ENCODE measurements around the gene LIFR.
"Not testable (repeated sequence)": the region's sequence is repeated elsewhere in the genome, so short reads cannot be mapped to it uniquely, and the experiment has no call there.

The LIFR gene

DNA sequence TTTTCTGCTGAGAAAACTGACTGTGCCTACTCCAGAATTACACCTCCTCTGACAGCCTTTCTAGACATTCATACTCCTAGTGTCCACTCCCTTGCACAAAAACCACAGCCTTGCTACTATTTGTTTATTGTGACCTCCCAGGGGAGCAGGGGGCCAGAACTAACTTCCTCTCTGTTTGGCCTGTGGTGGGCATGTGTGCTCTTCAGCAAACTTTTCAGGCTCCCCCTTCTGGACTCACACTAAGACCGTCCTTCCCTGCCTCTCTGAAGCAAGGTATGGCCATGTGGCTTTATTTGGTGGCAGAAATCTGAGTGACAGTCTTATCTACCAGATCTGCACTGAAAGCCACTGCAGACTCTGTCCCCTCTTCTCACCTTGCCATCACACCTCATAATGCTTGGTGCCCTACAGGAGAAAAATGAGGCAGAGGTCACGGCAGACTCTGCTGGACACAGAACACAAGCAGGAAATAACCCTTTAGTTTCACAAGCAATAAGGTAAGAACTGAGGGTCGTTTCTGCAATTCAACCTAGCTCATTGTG, 28.2 kb downstream of the LIFR start:
- no peak for DNase-seq (ENCODE audit: insufficient read length, low spot score)
- peak; percentile 67 for FAIRE-seq

DNA sequence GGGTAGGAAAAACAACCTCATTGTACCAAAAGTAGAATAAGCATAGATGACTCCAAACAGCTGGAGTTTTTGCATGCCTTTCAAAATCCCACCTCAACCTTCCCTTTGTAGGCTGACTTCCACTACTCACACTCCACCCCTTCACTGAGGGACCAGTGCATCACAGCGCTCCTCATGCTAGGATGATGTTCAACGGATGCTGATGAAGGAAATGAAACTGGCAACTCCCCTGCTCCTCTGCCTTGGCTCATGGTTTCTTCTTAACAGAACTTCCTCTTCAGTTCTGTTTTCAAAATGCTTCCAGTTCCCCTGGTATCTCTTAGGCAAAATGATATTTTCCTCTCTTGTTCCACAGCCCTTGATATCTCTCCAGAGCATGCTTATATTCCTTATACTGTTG, 29.0 kb downstream of the LIFR start:
- DNase-seq (ENCODE audit: insufficient read length, low spot score) (no peak), FAIRE-seq (peak; percentile 54)

DNA sequence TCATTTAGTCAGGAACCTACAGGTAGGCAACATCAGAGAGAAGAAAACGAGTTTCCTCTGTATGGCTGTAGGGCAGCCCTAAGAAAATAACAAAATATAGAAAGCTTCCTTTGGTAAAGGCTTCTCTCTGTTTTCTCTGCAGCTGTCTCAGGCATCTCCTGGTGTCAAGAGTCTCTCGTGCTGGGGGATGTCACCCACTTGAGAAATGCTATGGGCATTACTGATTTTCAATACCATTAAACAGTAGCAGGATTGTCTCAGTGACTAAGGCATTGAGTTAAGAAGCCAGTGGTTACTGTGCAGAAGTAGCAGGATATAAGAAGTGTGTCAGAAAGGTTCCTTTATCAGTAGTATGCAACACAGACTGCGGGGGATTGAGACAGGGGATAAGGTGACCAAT, 32.4 kb downstream of the LIFR start:
- DNase-seq (ENCODE audit: insufficient read length, low spot score) (no peak), FAIRE-seq (peak; percentile 26)

DNA sequence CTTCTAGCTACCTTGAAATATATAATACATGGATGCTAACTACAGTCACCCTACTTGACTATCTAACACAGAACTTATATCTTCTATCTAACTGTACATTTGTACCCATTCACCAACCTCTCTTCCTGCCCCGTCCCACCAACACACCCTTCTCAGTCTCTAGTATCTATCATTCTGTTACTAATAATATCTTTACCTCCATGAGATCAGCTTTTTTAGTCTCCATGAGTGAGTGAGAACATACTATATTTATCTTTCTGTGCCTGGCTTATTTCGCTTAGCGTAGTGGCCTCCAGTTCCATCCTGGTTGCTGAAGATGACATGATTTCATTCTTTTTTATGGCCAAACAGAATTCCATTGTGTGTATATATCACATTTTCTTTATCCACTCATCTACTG, 37.0 kb downstream of the LIFR start:
- FAIRE-seq: no peak

DNA sequence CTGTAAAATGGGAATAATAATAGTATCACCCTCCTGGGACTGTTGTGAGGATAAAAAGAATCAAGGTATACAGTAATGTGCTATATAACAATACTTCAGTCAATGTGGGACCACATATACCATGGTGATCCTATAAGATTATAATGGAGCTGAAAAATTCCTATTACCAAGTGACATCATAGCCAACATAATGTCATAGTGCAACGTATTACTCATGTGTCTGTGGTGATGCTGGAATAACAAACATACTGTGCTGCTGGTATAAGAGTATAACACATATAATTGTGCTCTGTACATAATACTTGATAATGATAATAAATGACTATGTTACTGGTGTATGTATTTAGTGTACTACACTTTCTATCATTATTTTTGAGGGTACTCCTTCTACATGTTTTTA, 38.1 kb downstream of the LIFR start:
- FAIRE-seq: peak; percentile 82
- no peak for DNase-seq (ENCODE audit: insufficient read length, low spot score)

More for the DNA sequence above, 37.0 kb downstream of the LIFR start:
- no peak for DNase-seq (ENCODE audit: insufficient read length, low spot score)

DNA sequence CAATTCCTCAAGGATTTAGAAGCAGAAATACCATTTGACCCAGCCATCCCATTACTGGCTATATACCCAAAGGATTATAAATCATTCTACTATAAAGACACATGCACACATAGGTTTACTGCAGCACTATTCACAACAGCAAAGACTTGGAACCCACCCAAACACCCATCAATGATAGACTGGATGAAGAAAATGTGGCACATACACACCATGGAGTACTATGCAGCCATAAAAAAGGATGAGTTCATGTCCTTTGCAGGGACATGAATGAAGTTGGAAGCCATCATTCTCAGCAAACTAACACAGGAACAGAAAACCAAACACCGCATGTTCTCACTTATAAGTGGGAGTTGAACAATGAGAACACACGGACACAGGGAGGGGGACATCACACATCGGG, 39.8 kb downstream of the LIFR start:
- not testable (repeated sequence) for FAIRE-seq; DNase-seq (ENCODE audit: insufficient read length, low spot score)

DNA sequence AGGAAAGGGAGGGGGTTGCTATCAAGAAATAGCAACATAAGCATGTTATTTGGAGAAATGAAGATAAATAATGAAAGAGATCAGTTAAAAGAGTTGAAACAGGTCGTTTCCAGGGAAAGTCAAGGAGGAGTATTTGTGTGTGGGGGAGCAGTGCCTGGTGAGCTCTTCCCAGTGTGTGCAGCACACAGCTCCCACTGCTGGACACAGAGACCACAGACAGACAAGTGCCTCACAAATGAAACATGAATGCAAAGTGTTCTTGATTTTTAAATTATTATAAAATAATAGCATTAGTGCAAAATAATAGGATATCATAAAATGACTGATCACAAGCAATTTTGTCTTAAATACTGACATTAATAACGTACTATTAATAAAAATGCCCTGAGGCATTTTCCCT, 40.8 kb downstream of the LIFR start:
- FAIRE-seq (peak; percentile 33), DNase-seq (ENCODE audit: insufficient read length, low spot score) (peak; percentile 56)

DNA sequence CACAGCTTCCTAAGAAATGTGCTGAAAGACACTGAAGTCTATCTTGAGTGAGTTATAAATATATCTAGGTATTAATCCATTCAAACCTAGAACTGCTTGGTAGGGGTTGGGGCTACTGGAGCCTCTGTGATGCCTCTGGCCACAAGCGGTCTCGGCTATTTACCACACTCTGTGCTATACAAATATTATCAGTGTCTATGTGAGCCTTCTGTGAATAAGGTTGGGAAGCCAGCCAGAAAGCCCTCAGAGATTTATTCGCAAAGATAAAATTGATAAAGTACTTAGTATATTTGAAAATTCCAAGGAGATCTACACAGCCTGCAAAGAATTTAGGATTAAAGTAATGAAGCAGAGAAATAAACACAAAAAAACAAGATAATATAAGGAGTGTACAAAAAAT, 41.4 kb downstream of the LIFR start:
- no peak for DNase-seq (ENCODE audit: insufficient read length, low spot score)
- FAIRE-seq: no peak

DNA sequence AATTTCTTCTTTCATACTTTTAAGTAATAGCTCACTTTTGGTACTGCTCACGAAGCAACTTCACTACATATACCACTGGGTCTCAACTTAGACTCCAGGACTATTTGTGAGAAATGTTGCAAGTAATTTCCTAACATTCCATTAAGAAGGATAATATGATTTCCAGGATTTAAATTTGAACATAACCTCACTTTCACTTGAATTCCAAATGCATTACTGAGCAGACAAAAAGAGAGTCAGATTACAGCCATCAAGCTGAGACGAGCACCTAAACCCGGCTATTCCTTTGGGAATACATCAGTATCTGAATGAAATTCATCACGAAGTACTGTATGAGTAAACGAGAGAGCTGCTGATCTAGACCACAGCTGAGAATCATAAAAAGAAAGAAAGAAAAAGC, 47.3 kb downstream of the LIFR start:
- DNase-seq (ENCODE audit: insufficient read length, low spot score): peak; percentile 75
- FAIRE-seq: peak; percentile 83

DNA sequence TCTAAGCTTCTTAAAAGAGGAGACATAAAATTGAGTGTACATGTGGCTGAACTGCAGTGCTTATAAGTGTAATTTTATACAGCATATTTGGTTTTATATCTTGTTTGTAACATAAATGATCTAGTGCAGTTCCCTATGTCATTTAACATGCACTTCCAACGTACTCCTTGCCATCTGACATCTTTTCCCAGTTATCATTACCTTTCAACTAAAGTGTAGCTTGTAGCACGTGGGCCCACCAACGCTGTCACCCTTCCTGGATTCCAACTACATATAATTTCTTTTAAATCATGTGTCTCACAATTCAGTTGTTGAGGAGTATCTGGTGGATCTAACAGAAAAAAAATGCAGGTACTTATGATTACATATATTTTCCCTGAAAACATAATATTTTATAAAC, 50.1 kb downstream of the LIFR start:
- FAIRE-seq (peak; percentile 20), DNase-seq (ENCODE audit: insufficient read length, low spot score) (no peak)

DNA sequence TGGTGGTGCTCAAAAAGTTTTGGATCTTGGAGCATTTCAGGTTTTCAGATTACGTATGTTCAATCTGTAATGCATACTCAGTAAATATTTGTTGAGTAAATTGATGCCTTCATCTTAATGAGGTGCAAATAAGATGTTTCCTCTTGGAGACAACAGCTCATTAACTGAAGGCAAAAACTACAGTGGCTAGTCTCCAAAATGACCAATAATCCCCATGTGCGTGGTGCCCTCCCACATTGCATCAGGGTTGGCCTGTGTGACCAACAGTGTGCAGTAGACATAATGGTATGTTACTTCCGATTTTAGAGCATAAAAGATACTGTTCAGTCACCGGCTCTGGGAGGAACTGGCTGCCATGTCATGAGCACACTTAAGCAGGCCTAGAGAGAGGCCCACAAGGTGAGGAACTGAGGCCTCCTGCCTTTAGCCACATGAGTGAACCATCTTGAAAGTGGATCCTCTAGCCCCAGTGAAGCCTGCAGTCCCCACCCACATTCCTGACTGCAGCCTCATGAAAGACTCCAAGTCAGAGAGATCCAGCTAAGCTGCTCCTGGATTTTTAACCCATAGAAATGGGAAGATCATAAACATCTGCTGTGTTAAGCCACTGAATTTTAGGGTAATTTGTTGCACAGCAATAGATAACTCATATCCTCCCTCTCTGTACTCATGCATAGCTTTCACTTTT, 55.7 kb downstream of the LIFR start:
- FAIRE-seq (peak; percentile 87), DNase-seq (ENCODE audit: insufficient read length, low spot score) (peak; percentile 28)

DNA sequence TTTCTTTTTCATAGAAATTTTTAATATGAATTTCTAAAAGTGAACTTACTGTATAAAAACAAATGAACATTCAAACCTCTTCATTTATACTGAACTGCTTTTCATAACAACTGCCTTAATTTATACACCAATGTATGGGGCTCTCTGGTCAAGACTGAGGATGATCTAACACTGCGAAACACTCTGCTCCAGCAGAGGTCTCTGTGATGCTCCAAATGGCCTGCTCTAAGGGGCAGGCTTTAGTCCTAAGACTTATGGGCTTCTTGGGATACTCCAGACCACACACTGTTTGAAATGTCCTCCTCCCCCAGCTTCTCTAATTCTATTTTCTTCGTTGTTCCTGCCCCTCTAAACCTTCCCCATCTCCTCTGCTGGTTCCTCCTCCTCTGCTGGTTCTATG, 58.5 kb downstream of the LIFR start:
- DNase-seq (ENCODE audit: insufficient read length, low spot score) (peak; percentile 29), FAIRE-seq (peak; percentile 42)

DNA sequence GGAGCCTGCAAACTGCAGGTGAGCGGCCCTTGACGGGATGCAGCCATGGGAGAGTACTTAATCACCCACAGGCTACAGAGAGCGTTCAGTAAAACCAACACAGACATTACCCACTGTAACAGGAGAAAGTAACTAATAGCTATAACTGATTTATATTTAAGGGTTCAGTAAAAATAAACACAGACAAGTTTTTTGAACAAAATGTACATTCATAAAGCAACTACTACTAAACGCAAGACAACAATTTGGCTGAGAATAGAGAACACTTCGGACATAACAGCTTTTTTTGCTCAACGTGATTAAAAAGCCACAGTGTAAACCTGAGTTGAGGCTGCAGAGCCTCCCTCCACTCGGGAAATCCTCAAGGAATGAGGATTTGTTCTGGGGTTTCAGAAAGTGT, 61.7 kb downstream of the LIFR start:
- DNase-seq (ENCODE audit: insufficient read length, low spot score) (no peak), FAIRE-seq (no peak)

DNA sequence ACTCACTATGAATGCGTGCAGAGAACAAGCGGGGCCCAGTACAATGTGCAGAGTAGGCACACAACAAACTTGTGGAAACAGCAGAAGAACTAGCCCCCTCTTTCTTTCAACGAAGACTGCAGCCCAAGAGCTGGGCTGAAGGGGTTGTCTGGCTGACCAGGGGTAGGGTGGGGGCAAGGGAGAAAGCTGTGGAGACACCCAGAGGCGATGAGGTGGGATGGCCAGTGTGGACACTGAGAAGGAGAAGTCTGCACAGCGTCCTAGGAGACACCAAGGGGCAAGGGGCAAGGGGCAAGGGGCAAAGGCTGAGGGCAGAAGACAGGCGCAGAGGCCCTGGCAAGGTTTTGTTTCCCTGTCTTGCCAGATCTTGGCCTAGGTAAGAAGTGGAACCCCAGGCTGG, 62.3 kb downstream of the LIFR start:
- no peak for DNase-seq (ENCODE audit: insufficient read length, low spot score)
- FAIRE-seq: peak; percentile 42

DNA sequence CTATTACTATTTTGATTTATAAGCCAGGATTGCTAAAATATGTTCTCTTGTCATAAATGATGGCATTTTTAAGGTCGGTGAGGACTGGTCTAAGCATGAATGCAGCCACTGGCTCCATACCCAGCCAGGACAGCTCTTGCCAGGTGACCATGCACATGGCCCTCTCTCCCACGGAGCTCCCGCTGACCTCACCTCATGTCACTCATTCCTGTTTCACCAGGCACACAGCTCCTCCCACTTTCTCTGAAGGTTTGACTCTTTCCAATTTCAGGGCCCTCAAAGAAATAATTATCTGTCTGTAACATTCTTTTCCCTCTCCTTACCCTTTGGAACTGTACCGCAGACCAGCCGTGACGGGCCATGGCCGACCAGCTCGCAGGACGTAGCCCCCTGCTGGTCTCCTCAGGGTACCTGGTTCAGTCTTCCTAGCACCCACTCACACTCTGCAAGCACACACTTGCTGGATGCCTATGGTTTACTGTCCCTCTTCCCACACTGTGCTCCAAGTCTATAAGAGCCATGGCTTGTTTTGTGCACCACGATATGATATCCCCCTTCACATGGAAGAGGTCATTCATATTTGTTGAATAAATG, 72.5 kb downstream of the LIFR start:
- FAIRE-seq (no peak), DNase-seq (ENCODE audit: insufficient read length, low spot score) (no peak)

DNA sequence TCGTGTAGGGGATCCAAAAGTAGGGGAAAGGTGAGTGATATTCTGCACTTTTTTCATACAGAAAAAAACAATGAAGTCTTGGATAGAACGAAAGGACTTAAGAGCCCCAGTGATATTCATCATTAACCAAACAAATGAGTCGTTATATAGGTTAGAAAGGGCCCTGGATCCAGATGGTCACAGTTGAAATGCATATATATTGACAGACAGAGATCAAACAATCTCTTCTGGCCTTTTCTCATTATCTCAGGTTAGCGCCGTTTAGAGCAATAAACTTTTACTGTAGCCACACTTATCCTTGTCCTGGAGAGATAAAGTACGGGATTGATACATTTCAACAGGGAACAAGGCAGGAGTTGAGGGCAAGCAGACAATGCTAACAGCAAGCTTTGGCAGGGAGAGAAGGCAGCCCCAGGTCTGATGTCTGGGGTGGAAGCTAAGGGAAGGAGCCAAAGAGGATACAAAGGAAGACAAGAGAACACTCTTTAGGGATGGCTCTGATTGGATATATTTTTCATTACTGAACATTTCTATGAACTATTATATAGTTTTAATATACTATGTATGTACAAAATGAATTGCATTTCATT, 77.0 kb downstream of the LIFR start:
- no peak for FAIRE-seq
- no peak for DNase-seq (ENCODE audit: insufficient read length, low spot score)

DNA sequence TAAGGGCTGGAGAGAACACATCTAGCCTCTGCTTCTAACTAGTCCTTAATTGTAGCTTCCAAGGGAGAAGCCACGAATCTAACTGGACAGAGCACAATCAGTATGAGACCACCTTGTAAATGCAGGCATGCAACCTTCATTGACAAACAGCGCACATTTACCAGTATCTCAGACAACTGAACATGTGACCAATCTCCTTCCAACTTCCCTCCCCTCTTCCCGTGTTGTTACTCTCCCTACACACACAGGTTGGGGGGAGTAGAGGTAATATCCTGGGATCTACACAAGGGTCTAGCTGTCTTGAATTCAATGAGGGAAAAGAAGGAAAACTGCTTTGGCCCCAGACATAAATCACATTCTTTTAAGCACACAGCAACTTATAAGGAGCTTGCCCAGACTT, 77.6 kb downstream of the LIFR start:
- FAIRE-seq: no peak
- no peak for DNase-seq (ENCODE audit: insufficient read length, low spot score)

DNA sequence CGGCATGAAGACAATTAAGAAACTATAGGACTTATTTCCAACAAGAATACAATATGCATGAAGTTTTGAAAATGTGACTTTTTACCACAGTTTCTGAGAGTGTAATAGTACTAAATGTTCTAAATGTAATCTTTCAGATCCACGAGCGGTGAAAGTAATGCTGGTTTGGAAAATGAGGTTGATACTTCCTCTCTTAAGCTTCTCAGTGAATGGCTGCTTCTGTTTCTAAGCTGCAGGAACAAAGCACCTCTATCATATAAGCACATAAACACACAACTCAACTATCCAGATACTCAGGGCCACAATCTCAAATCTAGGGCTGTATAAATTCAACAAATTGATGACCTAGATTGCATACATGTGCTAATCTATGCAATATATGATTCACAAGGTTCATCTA, 78.3 kb downstream of the LIFR start:
- DNase-seq (ENCODE audit: insufficient read length, low spot score): no peak
- FAIRE-seq: peak; percentile 4

DNA sequence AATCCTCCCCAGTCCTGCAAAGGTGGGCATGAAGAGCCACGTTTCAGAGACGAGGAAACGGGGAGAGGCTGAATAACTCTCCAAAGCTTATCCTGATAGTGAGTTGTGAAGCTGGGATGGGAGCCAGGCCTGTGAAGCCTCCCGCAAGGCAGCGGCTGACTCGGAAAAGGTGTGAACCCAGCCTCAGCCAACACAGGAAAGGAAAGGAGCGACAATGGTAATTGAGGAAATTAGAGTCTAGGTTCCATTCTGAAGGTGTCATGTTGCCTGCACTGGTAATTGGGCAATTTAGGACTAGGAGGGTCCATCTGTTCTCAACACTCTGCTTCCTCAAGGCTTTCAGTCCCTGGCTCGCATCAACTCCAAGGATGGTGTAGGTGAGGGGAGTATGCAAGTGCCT, 83.4 kb downstream of the LIFR start:
- peak; percentile 64 for FAIRE-seq
- DNase-seq (ENCODE audit: insufficient read length, low spot score): no peak

DNA sequence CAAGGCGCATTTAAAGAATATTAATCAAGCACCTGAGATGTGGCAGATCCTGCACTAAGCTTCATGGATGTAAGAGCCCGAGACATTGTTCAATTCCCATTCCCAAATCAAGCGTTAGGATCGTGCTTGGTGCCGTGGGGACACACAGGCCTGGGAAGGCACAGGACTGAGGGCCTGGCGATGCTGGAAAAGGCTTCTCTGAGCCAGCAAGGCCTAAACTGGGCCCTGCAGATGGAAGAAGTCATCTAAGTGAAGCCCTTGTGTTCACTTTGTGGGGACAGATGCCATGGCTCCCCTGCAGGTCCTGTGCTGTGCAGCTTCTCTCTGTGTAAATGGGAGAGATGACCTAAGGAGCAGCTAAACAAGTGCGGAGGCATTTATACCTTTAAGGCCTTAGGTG, 83.9 kb downstream of the LIFR start:
- FAIRE-seq: peak; percentile 9
- no peak for DNase-seq (ENCODE audit: insufficient read length, low spot score)

DNA sequence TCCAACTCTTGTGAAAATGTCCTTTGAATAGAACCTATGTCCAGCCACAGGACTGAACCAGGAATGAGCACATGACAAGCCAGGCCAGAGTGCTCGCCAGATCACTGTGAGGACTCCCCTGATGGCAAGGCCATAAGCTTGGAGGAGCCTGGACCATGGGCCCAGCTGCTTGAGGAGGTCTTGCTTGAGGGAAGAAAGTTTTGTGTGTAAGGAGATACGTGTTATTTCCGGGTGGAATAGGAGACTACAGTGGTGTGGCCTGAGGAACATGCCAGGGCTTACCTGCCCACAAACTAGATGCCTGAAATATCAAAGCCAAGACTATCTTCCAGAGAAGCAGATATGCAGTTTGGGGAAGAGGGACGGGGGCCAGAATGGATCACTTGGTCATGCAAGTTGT, 84.7 kb downstream of the LIFR start:
- no peak for DNase-seq (ENCODE audit: insufficient read length, low spot score)
- peak; percentile 16 for FAIRE-seq

DNA sequence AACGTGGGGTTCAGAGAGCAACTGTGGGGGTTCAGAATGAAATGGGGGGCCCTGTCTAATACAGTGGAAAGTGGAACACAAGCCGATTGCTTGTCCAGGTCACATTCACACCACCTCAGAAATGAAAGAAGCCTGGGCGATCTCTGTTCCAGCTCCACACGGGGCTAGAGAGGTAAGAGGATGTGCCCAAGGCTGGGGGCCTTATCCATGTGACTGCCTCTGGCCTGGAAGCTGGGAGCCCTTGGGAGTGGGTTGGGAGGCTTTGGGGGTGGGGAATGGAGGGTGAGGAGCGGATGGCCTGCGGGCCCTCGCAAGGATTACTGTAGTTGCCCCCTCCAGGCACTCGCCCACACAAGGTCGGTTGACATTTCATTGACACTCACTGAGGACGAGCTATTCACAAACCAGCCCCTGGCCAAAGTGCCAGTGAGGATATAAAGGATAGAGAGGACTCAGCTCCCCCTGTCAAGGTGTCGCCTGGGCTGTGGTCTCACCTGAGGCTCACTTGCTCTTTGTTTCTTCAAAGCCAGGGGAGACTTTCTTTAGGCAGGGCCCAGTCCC, 86.7 kb downstream of the LIFR start:
- DNase-seq (ENCODE audit: insufficient read length, low spot score) (no peak), FAIRE-seq (no peak)
